Peyer's patch (tissue), 4 donors: ENCODE data around the gene VDAC1.

Source experiments
- CTCF ChIP-seq, 6 experiments: fragments of 450-650 bp in 4 of 6; fragments of 200-600 bp in 2 of 6; sonication (generic) in 1 of 6; IDR thresholded peaks; one replicate each; pipeline ENCODE4 v1.5.1; 2017 to 2019; ENCODE audit warnings: antibody characterized with exemption in 6 of 6, mild to moderate bottlenecking in 3 of 6, moderate library complexity in 1 of 6
- POLR2A ChIP-seq, 2 donors: fragments of 450-650 bp; IDR thresholded peaks; one replicate each; pipeline ENCODE4 v1.5.1; 2017; ENCODE audit warnings: antibody characterized with exemption in 2 of 2, mild to moderate bottlenecking in 2 of 2, moderate library complexity in 2 of 2

- TF ChIP-seq POLR2A (IDR thresholded peaks at IDR 0.05) (no peak), CTCF (IDR thresholded peaks at IDR 0.05) (no peak)
Measured at GRCh38 chr5:133935667-133935940, 69.2 kb downstream of the VDAC1 start.
